ENCODE measurements around the gene DAD1. TPM values are rescaled to one million over a fixed set of nuclear protein-coding genes. Genes with fewer than 3 reads are reported as not detected.
"Not testable (repeated sequence)": the region's sequence is repeated elsewhere in the genome, so short reads cannot be mapped to it uniquely, and the experiment has no call there.

The DAD1 gene
- polyA plus RNA-seq, 1 donor: 108 TPM

DNA sequence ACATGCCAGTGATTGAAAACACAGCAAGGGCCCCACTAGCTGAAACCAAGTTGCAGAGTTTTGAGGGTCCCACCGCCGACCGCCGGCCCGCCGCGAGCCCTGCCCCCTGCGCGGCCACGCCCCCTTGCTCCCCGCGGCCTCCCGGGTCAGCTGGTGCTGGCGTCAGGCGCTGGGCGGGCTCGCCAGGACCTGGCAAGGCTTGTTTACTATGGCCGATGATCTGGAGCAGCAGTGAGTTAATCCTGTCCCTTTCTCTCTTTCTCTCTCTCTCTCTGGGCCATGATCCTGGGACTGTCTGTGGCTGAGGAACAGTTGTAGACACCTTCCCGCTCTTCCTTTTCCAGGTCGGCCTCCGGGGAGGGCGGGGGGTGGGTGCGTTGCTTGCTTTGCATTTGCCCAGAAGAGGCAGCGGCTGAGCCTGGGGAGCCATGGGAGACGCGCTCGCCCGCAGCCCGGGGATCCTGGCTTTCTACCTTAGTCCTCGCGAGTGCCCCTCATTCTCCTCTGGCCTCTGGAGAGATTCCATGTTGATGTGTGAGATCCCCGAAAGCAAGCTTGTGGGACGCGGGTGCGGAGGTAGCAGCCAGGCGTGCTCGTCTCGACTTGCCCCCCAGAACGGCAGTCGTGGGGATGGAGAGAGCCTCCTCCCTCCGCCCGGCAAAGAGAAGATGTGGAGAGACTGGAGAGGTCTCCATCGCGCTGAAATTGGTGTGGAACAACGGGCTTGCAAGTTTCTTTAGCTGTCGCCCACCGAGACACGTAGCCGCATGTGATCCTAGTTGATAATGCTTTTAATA, 9.3 kb upstream of the DAD1 start, which contains the start of gene ABHD4:
Gene ABHD4, plus strand, starts transcription at position 202 of the 797 bp plus-strand sequence. Its CDS starts 7 bp downstream, at position 209.
- peak; percentile 88 for DNase-seq

DNA sequence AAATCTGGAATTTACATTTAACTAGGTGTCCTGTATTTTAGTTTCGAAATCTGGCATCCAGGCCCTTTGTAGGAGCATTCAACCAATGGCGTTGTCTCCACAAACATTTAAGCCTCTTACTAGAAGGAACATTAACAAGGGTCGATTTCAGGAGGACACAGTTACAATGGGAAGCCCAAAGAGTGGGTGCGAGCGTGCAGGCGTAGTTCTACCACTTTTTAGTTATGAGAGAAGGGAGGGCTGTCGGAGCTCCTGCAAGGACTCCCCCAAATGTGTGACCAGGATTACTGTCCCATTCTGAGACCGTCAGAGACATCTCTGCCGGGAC, 8.7 kb upstream of the DAD1 start:
- no peak for DNase-seq

DNA sequence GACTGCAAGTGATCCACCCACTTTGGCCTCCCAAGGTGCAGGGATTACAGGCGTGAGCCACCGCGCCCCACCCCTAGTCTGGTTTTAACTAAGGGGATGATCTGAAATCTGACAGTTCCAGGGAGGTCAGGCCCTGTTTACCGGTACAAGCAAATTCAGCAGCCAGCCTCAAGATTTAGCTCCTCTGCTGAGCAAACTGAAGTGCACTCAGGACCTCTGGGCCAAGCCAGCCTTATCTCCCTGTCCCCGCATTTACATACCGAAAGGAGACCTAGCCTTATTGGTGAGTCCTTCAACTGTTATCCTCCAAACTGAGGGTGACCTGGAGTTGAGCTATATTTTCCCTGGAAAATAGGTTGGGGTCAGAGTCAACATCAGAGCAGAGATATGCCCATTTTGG, 8.2 kb upstream of the DAD1 start:
- no peak for DNase-seq

DNA sequence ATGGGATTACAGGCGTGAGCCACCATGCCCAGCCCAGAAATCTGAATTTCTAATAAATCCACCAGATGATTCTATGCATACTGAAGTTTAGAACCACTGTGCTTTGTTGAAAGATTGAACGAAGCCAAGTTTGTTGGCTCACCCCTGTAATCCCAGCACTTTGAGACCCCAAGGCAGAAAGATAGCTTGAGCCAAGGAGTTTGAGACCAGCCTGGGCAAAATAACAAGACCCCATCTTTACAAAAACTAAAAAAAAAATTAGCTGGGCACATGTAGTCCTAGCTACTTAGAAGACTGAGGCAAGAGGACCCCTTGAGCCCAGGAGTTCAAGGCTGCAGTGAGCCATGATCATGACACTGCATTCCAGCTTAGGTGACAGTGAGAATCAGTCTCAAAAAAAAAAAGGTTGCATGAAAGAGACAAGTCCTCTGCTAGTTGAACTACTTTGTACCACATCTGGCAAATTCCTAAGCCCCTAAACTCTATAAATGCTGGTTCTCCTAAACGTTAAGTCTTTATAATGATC, 7.4 kb upstream of the DAD1 start:
- no peak for DNase-seq

DNA sequence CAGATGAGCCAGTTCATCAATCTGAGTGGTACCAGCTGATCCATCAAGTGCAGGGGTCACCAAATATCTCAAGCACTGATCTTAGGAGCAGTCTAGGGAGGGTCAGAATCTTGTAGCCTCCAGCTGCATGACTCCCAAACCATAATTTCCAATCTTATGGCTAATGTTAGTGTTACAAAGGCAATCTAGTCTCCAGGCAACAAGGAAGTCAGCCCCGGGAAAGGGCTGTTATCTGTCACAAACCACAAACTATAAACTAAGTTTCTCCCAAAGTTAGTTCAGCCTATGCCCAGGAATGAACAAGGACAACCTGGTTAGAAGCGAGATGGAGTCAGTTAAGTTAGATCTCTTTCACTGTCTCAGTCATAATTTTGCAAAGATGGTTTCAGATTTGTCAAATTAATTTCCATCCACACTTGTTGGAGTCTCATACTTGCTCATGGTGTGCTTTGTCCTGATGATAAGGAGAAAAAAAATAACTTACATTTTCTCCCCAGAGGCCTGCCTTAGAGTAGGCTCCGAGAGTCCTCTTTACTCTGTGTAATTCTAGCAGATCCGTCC, 5.2 kb upstream of the DAD1 start:
- DNase-seq: no peak

DNA sequence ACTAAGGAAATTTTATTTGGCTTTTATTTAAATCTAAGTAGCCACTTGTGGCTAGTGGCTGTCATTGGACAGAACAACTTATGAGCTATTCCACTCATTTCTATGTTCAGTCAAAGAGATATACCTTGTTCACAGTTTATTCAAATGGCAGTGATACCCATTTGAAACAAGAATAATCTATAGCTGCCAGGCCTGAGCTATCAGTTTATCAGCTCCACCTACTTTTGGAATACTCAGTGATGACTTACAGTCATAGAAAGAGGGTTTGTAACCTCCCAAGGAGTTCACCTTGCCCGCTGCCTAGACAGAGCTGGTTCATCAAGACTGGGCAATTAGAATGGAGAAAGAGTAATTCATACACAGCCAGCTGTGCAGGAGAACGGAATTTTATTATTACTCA, 4.6 kb upstream of the DAD1 start:
- DNase-seq: no peak

DNA sequence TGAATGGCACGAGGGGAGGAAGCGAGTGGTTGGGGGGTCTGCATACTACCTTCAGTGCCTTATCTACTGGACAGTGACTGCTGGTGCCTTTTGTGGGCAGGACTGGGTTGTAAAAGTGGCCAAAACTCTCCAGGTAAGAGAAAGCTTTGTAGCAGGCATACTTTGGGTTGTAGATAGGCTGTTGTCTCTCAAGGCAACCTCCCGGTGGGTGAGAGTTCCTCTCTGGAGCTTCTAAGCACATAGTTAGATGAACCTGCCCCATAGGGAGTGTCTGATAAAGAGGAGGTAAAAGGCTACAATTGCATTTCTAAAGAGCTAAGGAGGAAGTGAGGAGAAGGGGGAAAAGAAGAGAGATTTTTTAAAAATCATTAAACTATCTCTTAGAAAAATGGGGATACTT, 4.2 kb upstream of the DAD1 start:
- DNase-seq: no peak

DNA sequence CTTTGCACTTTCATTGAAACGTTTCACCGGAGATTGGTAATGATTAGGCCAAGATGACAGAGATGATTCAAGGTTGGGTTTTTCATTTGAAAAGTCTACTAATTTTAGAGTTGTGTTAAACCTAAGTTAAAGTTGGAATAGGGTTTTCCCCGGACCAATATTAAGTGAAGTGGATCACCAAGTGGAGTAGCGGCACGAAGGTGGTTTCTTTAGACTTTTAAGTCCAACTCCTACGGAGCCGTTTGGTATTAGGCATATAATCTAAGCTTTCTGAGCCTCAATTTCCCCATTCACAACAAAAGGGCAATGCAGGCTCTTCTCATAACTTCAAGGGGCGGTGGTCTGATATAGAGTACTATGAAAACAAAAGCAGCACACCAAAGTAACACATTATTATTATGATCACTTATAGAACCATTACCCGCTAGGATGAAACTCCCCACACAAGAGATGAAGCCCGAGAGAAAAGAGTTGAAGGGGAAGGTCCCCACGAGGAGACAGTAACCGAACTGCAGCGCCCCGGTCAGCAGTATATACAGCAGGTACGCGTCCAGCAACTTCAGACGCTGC, 413 bp downstream of the DAD1 start:
- no peak for DNase-seq

DNA sequence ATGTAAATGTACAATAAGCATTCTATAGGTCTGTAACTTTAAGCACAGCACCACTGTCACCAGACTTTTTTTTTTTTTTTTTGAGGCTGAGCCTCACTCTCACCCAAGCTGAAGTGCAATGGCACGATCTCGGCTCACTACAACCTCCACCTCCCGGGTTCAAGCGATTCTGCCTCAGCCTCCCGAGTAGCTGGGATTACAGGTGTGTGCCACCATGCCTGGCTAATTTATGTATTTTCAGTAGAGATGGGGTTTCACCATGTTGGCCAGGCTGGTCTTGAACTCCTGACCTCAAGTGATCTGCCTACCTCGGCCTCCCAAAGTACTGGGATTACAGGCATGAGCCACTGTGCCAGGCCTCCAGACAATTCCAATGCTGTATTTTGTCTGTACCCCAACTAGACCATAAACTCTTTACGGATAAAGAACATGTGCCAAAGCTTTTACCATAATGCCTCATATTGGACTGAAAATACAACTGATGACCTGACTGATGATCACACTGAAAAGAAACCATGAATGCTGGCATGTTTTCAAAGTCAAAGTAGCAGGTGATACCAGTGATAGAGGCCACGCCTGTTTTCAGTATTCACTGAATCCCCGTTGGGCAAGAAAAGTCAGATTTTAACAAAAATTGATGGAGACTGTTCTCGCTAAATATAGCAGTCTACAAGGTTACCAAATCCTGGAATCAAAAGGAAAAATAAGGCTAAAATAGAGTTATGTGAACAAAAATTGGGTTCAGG, 1.2 kb downstream of the DAD1 start:
- not testable (repeated sequence) for DNase-seq

DNA sequence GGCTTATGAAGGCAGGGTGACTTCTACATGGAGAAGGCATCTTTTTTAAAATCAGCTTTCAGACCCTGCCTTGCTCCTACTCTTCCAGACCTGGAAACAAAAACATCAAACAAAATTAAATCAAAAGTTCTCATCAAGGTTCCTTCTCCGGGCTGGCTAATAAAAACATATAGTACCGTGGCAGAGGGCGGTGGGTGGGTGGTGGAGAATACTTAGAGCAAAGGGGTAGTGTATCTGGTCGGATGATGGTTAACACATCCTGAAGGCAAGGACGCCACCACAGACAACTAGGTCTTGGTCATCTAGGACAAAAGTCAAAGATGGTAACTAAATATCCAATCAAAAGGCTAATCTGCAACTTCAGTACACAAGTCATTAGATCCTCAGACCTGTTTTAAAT, 1.8 kb downstream of the DAD1 start:
- no peak for DNase-seq

DNA sequence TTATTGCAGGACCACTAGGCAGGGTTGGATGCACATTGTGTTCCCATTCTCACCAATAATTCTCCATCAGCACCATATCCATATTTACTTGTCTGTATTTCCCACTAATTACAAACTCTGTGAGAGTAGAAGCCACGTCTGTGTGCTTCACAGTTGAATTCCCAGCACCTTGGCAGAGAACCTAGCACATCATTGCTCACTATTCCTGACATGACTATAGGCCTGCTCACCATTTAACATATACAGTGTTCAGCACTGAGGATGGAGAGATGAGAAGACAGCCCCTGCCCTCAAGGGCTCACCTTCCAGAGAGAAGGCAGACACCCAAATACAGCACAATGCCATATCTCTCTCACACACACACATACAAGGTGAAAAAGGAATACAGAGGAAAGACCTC, 5.0 kb downstream of the DAD1 start:
- DNase-seq: no peak

DNA sequence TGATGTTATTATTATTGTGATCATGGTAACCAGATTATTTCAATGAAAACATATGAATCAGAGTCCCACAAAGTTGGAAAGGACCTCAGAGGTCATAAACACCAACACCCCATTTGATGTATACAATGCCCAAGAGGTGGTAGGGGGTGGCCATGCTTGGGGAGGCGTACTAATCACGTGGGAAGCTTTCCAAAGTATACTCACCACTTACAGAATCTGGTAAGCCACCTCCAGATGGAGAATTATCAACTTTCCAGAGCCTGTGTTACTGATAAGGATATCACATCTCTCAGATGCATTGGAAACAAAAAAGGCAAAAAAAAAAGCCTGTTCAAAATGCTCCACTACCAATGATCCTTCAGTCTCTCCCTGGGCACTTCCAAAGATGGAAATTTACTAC, 8.4 kb downstream of the DAD1 start:
- no peak for DNase-seq

DNA sequence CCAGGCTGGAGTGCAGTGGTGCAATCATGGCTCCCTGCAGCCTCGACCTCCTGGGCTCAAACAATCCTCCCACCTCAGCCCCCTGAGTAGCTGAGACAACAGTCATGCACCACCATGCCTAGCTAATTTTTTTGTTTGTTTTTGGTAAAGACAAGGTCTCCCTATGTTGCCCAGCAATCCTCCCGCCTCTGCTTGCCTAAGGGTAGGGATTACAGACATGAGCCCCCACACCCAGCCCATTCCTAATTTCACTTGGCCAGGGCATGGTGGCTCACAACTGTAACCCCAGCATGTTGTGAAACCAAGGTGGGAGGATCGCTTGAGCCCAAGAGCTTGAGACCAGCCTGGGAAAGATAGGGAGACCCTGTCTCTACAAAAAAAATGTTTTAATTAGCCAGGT, 9.1 kb downstream of the DAD1 start:
- DNase-seq: no peak

DNA sequence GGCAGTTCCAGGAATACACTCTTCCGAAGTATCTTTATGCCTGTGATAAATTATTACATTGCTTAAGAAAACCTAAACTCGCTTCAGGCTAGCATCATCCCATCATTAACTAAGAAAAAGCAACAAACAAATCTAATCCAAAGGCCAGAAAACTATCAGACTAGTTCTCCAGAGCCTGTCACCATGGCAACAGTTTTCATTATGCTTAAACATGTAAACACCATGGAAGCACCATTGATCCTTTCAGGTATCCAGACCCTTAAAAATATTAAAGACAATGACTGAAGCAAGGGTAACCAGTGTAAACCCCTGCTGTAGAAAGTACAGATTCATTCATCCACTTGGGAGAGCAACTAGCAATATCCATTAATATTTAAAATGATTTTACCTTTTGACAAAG, 9.8 kb downstream of the DAD1 start:
- DNase-seq: no peak

DNA sequence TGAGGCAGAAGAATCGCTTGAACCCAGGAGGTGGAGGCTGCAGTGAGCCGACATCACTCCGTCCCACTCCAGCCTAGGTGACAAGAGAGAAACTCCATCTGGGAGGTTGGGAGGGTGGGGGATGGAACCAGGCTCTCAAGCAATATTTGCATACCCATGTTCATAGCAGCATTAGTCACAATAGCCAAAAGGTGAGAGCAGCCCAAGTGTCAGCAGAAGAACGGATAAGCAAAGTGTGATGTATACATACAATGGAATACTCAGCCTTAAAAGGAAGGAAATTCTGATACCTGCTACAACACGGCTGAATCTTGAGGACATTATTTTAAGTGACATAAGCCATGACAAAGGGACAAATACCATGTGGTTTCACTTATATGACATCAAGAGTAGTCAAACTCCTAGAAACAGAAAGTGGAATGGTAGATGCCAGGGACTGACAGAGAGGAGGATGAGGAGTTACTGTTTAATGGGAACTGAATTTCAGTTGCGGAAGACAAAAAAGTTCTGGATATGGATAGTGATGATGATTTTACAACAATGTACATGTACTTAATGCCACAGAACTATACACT, 11.6 kb downstream of the DAD1 start:
- no peak for DNase-seq

DNA sequence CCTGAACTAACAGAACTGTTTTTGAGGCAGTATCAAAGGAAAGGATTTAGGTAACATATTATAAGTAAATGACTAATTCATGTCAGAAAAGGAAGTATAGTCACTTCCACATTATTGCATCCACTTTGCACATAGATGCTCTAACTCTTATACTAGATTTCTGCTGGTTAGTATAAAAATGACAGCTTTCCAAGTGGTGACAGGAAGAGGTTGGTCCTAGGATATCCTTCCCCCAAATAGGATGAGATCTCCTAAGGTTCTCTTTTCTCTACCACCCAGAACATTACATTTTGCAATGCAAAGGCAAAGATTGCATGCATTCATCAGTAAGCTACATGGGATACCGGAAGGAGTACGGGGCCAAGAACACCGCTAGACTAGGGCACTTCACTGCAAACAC, 15.2 kb downstream of the DAD1 start:
- DNase-seq: no peak

DNA sequence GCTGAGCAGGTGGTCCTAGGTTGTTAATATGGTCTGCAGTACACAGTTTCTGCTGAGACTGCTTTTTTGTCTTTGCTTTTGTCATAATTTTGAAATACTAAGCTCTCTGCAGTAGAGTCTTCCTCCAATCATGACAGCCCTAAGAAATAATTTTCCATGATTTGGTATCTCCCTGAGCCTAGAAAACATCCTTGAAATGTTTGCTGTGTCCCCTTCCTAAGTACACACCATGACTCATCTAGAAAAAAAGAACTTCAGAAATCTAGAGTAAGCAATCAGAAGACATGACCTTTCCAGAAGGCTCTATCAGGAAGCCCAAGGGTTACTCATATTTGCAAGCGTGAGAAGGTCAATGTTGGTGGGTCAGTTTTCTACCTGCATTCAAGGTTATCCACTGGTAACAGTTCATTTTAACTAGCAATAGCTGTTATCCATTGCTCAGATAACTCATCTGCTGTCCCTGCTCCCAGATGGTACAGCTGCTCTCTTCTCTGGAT, 16.4 kb downstream of the DAD1 start:
- no peak for DNase-seq

DNA sequence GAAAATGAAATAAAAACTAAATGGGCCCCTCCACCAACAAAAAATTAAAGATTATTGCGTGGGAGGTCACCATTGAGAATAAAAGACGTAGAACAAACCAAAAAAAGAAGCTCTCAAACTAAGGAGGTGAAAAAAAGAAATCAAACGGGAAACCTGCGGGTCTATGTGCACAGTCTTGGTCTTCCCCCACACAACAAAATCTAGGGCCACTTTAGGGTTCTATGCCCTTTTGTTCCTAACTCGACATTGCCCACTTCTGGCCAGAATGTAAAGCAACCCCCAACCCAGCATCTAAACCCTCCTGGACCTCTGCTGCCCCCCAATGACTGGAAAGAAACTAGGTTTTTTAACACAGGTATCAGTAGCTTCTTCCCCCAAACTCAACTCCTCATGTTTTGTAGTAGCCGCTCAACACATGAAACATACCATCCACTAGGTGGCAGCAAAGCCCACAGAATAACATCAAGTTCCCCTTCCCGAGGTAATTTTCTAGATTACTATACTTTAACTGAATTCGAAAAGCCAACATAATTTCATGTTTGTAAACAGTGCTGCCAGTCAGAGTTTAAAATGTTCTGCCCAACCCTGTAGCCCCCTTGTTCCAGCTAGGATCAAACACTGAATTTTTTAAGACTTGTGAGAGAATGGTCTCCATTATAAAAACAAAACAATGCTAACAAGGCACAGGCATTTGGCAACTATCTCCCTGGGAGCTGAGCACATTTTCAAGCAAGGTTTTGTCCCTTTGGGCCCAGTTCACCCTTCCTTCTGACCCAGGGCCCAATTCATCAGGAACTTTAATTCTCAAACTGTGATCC, 18.7 kb downstream of the DAD1 start:
- DNase-seq: peak; percentile 82

DNA sequence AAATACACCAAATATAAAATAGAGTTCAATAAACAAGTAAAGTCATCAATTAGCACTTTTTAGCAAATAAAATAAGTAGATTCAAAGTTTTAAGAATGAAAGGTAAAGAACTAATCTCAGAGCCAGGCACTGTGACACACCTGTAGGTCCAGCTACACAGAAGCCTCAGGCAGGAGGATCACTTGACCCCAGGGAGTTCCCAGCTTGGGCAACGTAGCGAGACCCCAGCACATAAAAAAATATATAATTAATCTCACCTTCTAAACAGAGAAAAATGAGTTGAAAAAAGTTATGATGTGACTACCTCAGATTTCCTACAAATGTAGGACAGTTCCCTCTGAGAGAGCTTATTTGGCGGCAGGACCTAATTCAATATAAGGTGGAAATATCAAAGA, 19.3 kb downstream of the DAD1 start:
- DNase-seq: no peak

DNA sequence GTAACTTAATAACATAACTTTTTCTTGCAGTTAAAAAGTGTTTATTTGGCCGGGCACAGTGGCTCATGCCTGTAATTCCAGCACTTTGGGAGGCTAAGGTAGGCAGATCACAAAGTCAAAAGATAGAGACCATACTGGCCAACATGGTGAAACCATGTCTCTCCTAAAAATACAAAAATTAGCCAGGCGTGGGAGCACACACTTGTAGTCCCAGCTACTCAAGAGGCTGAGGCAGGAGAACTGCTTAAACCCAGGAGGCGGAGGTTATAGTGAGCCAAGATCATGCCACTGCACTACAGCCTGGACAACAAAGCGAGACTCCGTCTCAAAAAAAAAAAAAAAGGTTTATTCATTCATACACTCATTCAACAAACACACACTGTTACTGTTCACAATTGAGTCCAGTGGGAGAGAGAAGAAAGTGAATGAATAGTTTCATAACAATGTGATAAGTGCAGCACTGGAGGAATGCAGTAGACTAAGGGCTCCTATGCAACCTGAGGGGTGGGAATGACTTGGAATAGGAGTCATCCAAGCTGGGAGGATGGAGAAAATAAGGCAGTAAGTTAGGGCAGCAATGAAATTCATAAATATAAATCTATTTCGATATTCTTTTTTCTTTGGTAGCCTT, 19.8 kb downstream of the DAD1 start:
- DNase-seq: no peak

DNA sequence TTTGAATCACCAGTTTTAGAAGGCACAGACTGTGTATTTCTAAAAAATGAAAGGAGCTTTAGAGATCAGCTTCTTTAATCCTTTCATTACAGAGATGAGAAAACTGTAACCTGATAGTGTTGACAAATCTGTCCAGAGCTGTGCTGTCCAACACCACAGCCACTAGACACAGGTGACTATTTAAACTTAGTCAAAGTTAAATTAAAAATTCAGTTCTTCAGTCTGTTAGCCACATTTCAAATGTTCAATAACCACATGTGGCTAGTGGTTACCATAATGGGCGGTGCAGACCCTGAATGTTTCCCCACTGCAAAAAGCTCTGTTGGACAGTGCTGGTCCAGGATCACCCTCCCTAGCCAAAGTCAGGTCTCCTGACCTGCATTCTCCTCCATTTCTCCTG, 21.6 kb downstream of the DAD1 start:
- no peak for DNase-seq

Data from hindlimb muscle (tissue), 1 donor.